Neural progenitor cell (in vitro differentiated cells): Measurements from ENCODE around the gene CELSR1.

ENCODE experiments used
- CTCF ChIP-seq: fragments of 200-600 bp; sonication (generic); IDR thresholded peaks from 2 replicates; pipeline ENCODE4 v1.5.1; 2017; ENCODE audit warnings: antibody characterized with exemption, mild to moderate bottlenecking
- EZH2 ChIP-seq: fragments of 200-600 bp; sonication (generic); IDR thresholded peaks from 2 replicates; pipeline ENCODE4 v1.6.1; 2017; ENCODE audit warnings: antibody characterized with exemption, mild to moderate bottlenecking, moderate library complexity
- EZH2phosphoT487 ChIP-seq: fragments of 200-600 bp; sonication (generic); IDR thresholded peaks from 2 replicates; pipeline ENCODE4 v1.6.1; 2017; ENCODE audit warnings: antibody characterized with exemption

DNA sequence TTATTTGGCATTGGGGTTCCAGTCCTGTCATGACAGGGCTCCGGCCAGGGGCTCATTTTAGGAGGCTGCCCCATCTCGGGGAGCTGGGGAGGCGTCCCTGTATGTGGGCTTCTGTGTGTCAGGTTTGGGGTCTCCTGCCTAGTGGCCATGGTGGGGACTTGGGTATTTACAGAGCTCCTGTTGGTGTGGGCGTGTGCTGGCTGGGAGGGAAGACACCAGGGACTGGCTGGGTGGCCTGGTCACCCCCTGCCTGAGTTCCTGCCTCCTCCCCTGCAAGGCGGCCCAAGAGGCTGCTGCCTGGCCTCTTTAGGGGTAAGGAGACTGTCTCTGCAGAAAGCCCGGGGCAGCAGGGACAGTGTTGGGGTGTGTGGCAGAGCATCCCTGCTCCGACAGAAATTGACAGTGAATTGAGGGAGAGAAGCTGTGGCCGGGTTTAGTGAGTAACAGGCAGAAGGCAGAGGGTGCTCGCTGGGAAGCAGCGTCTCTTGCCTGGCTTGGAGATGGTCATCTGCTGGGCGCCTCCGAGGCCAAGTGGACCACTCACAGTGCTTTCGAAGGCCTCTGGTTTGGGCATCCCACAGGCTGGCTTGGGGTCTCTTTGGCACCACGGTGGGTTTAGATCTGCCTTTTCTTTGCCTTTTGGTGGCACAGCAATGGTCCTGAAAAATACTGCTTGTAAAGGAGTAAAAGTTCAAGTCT is 42.5 kb upstream of the CELSR1 start:
- TF ChIP-seq CTCF (no peak), EZH2phosphoT487 (no peak), EZH2 (no peak)
